ENCODE results near the gene RUSF1. TPM values are rescaled to one million over a fixed set of nuclear protein-coding genes. Genes with fewer than 3 reads are reported as not detected.

RUSF1 gene
- total and polyA plus RNA-seq, 9 of the 15 experiments (the other 6 are each of a cell fraction or from before 2014, with no cell fraction given), result 0.80 to 52.8 (median 27.6) TPM

DNA sequence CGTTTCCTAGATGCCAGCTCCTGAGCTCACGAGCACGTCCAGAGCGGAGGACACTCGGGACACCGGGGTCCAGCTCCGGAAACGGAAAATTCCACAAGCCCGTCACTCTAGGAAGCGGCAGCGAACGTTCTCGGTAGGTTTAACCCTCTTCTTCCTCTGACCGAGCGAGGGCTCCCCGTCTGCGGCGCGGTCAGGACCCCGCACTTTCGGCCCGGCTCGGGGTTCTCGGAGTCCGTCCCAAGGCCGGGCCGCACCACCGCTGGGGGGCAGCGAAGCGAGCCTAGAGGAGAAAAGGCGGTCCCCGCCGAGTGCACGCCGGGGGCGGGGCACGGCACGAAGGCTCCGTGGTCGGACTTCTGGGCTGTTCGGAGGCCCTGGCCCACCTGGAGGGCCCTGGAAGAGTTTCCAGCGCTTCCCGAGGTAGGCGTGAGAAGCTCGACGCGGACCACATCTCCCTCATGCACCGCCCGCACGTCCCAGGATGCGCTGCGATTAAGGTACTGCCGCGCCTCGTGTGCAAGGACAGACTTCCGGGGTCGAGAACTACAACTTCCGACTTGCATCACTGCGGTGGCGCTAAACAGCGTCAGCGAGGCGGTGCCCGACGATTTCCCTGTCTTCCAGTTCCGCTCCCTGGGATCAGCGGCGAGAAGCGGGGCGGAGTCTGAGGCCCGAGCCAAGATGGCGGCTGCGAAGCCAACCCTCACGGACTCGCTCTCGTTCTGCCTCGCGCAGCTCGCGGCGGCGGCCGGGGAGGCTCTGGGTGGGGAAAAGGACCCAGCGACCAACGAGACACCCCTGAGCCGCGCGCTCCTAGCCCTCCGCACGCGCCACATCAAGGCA lies 49.1 kb downstream of the RUSF1 start, which contains the start of gene ARMC5 (continued):
- no peak for TF ChIP-seq SETDB1 (IDR thresholded peaks at IDR 0.05; ENCODE audit: low read length)
- TF ChIP-seq, protein P1, sequence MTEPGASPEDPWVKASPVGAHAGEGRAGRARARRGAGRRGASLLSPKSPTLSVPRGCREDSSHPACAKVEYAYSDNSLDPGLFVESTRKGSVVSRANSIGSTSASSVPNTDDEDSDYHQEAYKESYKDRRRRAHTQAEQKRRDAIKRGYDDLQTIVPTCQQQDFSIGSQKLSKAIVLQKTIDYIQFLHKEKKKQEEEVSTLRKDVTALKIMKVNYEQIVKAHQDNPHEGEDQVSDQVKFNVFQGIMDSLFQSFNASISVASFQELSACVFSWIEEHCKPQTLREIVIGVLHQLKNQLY (CRISPR knock-in tag; conservative IDR thresholded peaks at IDR 0.05), result peak in 1 of 2 experiments; percentile 15; a peak in 2 of 4 replicates
- TF ChIP-seq PCBP1 (IDR thresholded peaks at IDR 0.05; ENCODE audit: low read depth, low read length, poor library complexity, severe bottlenecking), result peak; percentile 26
- no peak for TF ChIP-seq MYNN (IDR thresholded peaks at IDR 0.05)
- TF ChIP-seq MYNN (CRISPR knock-in tag; IDR thresholded peaks at IDR 0.05), result no peak
- TF ChIP-seq HMG20A (CRISPR knock-in tag; conservative IDR thresholded peaks at IDR 0.05), result no peak
- peak; percentile 77 for TF ChIP-seq ETV1 (tag; conservative IDR thresholded peaks at IDR 0.05; ENCODE audit: low read depth)
- peak; percentile 96 for TF ChIP-seq CREB1 (IDR thresholded peaks at IDR 0.05)
- TF ChIP-seq CREB1 (CRISPR knock-in tag; IDR thresholded peaks at IDR 0.05), result peak; percentile 92
- TF ChIP-seq, protein P2, sequence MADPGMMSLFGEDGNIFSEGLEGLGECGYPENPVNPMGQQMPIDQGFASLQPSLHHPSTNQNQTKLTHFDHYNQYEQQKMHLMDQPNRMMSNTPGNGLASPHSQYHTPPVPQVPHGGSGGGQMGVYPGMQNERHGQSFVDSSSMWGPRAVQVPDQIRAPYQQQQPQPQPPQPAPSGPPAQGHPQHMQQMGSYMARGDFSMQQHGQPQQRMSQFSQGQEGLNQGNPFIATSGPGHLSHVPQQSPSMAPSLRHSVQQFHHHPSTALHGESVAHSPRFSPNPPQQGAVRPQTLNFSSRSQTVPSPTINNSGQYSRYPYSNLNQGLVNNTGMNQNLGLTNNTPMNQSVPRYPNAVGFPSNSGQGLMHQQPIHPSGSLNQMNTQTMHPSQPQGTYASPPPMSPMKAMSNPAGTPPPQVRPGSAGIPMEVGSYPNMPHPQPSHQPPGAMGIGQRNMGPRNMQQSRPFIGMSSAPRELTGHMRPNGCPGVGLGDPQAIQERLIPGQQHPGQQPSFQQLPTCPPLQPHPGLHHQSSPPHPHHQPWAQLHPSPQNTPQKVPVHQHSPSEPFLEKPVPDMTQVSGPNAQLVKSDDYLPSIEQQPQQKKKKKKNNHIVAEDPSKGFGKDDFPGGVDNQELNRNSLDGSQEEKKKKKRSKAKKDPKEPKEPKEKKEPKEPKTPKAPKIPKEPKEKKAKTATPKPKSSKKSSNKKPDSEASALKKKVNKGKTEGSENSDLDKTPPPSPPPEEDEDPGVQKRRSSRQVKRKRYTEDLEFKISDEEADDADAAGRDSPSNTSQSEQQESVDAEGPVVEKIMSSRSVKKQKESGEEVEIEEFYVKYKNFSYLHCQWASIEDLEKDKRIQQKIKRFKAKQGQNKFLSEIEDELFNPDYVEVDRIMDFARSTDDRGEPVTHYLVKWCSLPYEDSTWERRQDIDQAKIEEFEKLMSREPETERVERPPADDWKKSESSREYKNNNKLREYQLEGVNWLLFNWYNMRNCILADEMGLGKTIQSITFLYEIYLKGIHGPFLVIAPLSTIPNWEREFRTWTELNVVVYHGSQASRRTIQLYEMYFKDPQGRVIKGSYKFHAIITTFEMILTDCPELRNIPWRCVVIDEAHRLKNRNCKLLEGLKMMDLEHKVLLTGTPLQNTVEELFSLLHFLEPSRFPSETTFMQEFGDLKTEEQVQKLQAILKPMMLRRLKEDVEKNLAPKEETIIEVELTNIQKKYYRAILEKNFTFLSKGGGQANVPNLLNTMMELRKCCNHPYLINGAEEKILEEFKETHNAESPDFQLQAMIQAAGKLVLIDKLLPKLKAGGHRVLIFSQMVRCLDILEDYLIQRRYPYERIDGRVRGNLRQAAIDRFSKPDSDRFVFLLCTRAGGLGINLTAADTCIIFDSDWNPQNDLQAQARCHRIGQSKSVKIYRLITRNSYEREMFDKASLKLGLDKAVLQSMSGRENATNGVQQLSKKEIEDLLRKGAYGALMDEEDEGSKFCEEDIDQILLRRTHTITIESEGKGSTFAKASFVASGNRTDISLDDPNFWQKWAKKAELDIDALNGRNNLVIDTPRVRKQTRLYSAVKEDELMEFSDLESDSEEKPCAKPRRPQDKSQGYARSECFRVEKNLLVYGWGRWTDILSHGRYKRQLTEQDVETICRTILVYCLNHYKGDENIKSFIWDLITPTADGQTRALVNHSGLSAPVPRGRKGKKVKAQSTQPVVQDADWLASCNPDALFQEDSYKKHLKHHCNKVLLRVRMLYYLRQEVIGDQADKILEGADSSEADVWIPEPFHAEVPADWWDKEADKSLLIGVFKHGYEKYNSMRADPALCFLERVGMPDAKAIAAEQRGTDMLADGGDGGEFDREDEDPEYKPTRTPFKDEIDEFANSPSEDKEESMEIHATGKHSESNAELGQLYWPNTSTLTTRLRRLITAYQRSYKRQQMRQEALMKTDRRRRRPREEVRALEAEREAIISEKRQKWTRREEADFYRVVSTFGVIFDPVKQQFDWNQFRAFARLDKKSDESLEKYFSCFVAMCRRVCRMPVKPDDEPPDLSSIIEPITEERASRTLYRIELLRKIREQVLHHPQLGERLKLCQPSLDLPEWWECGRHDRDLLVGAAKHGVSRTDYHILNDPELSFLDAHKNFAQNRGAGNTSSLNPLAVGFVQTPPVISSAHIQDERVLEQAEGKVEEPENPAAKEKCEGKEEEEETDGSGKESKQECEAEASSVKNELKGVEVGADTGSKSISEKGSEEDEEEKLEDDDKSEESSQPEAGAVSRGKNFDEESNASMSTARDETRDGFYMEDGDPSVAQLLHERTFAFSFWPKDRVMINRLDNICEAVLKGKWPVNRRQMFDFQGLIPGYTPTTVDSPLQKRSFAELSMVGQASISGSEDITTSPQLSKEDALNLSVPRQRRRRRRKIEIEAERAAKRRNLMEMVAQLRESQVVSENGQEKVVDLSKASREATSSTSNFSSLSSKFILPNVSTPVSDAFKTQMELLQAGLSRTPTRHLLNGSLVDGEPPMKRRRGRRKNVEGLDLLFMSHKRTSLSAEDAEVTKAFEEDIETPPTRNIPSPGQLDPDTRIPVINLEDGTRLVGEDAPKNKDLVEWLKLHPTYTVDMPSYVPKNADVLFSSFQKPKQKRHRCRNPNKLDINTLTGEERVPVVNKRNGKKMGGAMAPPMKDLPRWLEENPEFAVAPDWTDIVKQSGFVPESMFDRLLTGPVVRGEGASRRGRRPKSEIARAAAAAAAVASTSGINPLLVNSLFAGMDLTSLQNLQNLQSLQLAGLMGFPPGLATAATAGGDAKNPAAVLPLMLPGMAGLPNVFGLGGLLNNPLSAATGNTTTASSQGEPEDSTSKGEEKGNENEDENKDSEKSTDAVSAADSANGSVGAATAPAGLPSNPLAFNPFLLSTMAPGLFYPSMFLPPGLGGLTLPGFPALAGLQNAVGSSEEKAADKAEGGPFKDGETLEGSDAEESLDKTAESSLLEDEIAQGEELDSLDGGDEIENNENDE (IDR thresholded peaks at IDR 0.05; ENCODE audit: low read depth, low read length), result no peak
- TF ChIP-seq HNRNPK (IDR thresholded peaks at IDR 0.05; ENCODE audit: low read depth, low read length, poor library complexity, severe bottlenecking), result no peak
- TF ChIP-seq, protein P3, sequence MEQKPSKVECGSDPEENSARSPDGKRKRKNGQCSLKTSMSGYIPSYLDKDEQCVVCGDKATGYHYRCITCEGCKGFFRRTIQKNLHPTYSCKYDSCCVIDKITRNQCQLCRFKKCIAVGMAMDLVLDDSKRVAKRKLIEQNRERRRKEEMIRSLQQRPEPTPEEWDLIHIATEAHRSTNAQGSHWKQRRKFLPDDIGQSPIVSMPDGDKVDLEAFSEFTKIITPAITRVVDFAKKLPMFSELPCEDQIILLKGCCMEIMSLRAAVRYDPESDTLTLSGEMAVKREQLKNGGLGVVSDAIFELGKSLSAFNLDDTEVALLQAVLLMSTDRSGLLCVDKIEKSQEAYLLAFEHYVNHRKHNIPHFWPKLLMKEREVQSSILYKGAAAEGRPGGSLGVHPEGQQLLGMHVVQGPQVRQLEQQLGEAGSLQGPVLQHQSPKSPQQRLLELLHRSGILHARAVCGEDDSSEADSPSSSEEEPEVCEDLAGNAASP (IDR thresholded peaks at IDR 0.05), result no peak

All from K562 (cell line).